DND-41 (cell line): ENCODE data around the gene PARL.

Source experiments
- EZH2 ChIP-seq: IDR thresholded peaks from 3 replicates; pipeline ENCODE4 v1.6.1; 2012; ENCODE audit warnings: borderline replicate concordance, low read depth, mild to moderate bottlenecking, moderate library complexity, low read length, inconsistent platforms; ENCODE audit not compliant: severe bottlenecking
- TF ChIP-seq, protein P1 (sequence below): IDR thresholded peaks from 2 replicates; pipeline ENCODE4 v1.5.1; 2012; ENCODE audit warnings: borderline replicate concordance, low read length, moderate library complexity, mild to moderate bottlenecking; ENCODE audit not compliant: poor library complexity, severe bottlenecking; ENCODE audit errors: extremely low read depth

DNA sequence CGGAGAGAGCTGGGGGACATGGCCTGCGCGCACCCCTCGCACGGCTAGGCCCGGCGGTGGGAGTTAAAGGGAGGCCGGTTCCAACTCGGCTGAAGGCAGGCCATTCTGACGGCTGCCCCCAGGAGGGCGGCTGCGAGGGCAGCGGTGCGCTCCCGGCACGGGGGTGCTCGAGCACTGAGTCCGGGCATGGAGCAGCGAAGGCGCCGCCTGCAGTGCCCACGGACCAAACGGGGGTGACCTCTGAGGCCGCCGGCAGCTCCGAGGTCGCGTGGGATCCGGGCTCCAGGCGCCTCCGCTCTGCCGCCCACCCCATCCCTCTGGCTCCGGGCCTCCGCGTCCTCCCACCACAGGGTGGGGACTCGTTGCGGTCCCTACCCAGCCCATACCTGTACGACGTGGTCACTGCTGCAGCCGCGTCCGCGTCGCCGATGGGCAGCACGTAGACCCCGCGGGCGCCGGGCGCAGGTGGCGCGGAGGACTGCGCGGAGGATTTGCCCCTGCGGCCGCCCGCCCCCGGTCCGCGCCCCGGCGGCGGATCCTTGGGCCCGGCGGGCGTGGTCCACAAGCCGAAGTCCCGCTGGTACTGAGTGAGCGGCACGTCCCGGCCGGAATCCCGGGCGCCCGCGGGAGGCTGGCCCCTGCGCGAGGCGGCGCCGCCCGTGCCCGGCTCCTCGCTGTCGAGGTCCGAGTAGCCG is 59.8 kb downstream of the PARL start:
- TF ChIP-seq, protein P1, sequence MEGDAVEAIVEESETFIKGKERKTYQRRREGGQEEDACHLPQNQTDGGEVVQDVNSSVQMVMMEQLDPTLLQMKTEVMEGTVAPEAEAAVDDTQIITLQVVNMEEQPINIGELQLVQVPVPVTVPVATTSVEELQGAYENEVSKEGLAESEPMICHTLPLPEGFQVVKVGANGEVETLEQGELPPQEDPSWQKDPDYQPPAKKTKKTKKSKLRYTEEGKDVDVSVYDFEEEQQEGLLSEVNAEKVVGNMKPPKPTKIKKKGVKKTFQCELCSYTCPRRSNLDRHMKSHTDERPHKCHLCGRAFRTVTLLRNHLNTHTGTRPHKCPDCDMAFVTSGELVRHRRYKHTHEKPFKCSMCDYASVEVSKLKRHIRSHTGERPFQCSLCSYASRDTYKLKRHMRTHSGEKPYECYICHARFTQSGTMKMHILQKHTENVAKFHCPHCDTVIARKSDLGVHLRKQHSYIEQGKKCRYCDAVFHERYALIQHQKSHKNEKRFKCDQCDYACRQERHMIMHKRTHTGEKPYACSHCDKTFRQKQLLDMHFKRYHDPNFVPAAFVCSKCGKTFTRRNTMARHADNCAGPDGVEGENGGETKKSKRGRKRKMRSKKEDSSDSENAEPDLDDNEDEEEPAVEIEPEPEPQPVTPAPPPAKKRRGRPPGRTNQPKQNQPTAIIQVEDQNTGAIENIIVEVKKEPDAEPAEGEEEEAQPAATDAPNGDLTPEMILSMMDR, result no peak
- TF ChIP-seq EZH2, result no peak
